CD4-positive, alpha-beta T cell treated with Interleukin-4 for 1 hour (primary cell): ENCODE results near the gene HCN4.
"Not testable (repeated sequence)": the region's sequence is repeated elsewhere in the genome, so short reads cannot be mapped to it uniquely, and the experiment has no call there.

Experiments
- DNase-seq, 2 donors: peaks; one replicate each; pipeline ENCODE4 v3.0.0-alpha.2; 2020 to 2022

HCN4 gene

DNA sequence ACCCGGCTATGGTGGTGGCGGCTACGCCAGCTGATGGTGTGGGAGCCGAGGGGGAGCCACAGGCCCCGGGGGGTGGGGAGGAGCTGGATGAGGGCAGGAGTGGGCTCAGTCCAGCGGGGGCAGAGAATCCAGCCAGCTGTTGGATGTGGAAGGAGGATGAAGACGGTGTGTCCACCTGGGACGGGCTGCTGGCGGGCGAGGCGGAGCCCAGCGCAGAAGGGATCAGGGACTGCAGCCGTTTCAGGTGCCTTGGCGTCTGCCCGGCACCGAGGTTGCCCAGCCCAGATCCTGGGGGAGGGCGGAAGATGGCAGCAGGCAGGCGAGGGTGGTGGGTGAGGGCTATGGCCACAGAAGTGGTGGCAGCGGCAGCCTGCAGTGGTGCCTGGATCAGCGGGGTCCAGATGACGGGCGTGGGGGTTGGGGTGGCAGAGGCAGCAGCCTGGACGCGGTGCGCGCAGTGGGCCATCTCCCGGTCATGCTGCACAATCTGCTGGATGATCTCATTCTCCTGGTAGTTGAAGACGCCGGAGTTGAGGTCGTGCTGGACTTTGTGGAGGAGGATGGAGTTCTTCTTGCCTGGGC is 45.3 kb downstream of the HCN4 start:
- no peak for DNase-seq

DNA sequence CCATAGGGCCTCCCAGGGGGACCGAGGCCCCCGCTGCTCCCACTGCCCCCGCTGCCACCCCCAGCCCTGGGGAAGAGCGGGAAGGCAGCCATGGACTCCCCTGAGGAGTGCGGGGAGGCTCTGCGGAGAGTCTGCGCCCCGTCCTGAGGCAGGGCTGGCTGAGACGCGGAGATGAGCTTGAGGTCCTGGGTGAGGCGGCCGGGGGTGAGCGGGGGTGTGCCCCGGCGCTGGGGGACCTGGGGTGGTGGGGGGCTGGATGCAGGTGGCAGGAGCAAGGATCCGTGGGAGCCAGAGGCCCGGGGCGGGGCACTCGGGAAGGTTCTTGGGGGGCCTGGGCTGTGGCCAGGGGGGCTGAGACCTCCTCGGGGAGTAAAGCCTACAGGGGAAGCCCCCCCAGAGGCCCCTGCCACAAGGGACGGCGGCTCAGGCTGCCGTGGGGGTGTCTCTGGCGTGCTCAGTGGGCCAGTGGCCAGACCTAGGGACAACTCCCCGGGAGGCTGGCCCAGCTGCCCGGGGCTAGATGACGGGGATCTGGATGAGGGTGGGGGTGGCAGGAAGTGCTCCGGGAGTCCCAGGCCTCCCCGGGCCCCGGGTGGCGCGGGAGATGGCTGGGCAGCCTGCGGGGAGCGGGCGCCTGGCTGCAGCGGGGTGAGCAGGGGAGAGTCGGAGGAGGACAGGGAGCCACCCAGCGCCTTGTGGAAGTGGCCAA is 45.9 kb downstream of the HCN4 start:
- no peak for DNase-seq

DNA sequence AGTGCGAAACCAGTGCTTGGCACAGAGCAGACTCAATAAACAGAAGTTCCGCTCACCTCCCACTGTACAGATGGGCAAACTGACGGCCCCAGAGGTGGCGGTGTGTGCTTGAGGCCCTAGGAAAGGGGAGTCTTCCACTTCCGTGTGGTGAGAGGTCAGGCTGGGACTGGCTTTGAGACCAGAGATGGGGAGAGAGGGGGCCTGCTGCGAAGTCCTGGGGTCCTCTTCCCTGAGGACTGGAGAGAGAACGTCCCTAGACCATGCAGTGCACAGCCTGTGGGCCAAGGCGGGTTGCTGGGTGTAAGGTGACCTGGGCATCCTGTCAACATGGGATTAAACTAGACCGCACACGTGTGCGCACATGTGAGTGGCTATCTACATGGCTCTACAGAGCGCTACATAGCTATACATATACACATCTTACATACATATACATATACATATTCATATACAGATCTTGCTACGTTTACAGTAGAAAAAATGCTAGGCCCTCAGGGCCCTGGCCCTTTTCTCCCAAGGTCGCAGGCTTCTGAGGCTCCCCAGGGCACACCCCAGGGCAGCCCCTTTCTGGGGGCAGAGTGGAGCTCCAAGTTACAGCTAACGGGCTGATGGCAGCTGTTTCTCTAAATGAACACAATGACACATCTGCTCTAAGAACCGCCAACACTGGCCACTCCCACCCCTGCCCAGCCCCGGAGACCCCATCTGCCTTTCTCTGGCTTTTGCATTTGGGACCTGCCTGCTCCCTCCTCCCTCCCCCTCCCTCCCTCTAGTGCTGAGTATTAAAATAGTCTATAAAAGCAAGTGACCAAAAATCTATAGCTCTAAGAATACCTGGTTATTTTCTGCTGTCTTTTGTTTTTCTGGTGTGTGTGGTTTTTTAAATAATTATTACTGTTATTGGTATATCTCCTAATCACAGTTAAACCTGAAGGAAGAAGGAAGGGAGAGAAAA is 47.0 kb downstream of the HCN4 start:
- DNase-seq, result no peak

DNA sequence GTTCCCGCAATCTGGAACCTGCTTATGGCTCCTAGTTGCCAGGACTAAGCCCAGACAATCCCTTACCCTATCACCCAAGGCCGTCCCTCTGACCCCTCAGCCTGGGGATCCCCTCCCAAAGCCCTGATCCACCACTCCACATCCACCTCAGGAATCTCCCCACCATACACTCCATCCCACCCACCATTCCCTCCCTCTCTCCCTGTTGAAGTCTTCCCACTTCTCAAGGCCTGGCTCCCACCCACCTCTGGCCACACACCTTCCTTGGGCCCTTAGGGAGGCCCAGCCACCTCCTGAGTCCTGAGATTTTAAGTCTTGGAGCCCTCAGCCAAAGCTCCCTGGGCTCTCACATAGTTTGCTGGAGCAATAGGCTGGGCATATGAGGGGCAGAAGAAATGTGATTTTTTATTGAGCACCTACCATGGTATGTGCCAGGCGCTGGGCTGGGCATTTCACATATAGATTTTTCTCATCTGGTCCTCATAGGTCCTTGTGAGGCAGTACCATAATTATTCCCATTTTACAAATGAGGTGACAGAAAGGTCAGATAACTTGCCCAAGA is 48.1 kb downstream of the HCN4 start:
- DNase-seq, result no peak

DNA sequence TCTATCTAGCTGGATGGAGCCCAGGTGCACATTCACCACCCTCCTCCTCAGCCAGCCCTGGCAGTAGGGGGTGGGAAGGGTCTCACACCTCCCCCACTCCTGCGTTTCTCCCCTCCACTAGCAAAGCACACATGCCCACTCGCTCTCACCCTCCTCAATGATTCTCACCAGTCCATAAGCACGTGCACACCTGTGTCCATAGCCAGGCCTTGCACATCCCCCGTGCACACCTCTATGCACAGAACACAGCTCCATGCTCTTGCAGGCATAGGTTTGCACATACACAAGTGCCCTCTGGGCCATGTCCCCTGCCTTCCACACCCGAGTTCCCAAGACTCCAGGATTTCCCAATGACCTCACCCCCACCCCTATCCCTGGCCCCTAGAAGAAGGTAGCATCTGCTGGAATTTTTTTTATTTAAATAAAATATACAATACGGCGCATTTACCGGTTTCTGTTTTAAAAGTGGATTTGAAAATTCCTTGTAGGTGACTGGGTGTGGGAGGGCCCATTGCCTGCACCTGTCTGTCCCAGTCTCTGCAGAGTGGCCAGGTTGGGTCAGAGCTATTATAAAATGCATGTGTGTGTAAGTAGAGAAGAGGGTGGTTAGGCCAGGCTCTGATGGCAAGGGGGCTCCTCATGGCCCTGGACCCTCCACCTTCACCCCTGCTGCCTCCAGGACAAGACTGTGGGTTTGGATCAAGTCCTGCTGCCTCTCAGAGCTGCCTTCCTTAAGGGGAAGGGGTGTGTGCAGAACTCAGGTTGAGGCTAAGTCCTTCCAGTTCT is 49.1 kb downstream of the HCN4 start:
- no peak for DNase-seq

DNA sequence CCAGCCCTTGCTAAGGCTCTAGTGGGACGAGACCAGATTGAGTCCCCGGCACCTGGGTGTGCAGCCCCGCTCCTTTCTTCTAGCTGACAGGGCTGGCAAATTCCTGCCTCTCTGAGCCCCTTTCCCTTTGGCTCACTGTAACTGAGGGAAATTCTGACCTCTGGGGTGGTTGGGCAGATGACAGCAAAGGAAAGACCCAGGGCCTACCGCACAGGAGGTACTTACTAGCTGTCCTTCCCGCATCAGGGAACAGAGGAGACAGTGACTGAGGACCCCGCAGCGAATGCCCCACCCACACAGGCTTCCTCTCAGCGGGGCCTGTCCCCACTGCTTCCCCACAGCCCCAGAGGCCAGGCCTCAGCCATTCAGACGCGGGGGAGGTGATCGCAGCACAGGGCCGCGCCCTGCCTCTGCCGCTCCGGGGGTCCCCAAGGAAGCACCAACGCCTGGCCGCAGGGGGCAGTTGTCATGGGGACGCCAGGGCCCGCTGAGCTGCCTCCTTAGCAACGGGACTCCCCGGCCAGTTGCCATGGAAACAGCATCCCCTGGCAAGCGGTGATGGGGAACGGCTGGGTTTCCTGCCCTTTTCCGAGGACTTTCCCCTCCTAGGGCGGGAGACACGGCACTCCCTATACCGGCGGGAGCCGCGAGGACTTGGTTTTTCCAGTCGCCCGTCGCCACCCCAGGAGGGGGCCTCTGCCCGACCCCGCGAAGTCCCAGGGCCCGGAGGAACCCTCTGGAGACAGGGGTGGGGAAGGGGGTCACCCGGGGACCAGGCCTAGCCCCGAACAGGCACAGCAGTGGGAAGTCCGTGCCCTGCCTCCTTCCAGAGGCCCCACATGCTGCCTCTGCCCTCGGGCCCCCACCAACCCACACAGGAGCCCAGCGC is 50.1 kb downstream of the HCN4 start:
- peak in 1 of 2 donors; percentile 65 for DNase-seq

DNA sequence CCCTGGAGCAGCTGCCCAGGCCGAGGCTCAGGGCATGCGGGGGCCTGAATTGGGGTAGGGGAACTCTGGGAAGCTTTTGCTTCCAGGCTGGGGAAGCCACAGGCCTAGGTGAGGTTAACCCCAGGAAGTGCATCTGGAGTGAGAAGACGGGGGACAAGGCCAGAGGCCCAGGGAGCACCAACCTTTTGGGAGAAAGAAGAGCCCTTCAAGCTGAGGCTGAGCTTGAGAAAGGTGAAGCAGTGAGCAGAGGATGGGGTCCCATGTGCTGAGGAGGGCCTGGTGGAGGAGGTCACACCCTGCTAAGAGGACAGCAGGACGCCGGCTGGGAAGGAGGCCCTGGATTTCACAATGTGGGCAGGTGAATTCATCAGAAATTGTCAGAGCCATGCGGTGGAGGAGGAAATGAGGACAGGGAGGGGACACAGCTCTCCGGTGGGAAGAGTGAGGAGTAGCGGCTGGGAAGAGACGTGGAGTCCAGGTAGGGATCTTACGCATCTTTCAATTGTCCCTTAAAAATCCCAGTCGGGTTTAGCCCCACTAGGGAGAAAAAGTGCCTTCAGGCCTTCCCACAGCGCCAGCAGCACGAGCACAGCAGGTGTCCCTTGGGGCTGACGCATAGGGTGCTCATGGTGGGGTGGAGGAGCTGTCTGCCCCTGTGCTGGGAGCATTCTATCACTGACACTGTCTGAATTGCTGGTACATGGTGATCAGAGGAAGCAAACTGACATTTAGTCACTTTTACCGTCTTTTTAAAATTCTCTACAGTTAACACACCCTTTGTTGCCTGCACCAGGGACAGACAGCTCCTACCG is 50.9 kb downstream of the HCN4 start:
- peak in 1 of 2 donors; percentile 8 for DNase-seq

DNA sequence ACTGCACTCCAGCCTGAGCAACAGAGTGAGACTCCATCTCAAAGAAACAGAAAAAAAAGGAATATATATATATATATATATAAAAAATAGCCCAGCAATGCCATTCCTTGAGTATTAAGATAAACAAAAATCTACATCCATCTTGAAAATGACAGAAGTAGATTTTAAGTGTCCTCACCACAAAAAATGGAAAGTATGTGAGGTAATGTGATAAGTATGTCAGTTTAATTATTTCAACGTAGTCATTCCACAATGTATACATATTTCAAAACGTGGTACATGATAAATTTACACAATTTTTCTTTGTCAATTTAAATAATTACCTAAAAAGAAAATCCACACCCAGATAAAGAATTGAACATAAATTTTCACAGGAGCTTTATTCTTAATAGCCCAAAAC is 54.9 kb downstream of the HCN4 start:
- DNase-seq, result no peak

DNA sequence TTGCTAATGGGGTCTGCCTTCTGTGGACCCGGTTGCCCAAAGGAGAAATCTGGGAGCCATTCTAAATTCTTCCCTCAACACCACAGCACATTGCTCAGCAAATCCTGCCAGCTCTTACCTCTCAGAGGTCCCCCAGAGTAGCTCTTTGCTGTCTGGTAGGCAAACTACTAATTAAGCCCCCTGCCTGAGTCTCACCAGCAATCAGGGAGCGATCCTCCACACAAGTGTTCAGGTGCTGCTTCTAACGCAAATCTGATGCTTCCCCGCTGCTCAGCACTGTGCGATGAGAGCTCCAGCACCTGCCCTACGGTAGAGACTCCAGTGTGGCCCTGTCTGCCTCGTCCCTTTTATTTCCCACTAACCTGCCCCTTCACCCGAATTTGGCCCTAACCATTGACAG is 60.5 kb downstream of the HCN4 start:
- DNase-seq, result no peak

DNA sequence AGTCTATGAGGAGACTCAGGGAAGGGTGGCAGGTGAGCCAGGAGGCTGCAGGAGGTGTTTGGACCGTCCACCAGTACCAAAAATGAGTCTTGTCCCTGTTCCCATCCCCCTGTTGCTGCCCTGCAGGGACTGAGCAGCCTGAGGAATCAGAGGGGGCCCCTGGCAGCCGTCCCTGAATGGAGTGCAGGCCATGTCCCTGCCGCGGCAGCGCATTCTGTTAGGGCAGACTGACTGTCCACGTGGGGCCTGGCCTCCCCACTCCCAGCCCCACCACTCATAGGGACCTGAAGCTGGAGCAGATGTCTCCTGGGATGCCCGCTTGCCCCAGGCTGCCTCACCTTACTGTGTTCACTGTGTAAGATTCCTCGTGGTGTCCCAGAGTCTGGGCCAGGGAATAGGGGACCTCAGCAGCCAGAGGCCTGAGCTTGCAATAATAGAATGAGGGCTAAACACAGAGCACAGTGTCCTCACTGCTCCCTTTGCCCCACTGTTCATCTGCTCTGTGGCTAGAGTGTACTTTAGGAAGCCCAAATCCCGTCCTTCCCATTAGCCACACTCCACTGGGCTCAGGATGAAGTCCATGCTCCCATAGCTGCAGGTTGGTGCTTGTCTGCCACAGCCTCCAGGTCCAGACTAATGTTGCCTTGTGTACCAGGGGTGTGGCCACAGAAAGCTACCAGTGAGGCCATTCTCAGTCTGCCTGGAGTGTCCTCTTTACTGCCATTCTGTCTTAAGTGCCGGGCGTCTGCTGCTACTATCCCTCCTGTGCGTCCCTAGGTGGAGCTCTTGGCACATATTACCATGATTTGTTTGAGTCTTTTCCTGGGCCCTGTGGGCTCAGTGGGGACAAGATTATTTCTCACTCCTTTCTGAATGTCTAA is 63.2 kb downstream of the HCN4 start:
- DNase-seq, result peak; percentile 35 to 37

DNA sequence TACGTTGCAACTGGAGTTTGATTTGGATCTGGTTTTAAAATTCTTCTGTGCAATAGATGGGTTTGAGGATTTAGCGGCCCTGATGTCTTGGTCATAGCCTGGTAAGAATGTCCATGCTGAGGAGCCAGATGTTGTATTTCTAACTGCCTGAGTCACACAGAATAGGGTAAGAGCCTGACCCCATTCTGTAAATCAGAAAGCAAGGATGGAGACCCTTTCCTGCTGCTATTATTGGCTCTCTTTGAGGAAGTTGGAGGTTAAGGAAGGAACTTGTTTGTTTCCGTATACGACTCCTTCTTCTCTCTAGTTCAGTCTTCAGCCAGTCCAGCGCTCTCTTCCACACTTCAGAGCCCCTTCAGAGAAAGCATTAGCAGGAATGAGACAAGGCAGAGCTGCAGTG is 65.1 kb downstream of the HCN4 start:
- DNase-seq, result no peak

DNA sequence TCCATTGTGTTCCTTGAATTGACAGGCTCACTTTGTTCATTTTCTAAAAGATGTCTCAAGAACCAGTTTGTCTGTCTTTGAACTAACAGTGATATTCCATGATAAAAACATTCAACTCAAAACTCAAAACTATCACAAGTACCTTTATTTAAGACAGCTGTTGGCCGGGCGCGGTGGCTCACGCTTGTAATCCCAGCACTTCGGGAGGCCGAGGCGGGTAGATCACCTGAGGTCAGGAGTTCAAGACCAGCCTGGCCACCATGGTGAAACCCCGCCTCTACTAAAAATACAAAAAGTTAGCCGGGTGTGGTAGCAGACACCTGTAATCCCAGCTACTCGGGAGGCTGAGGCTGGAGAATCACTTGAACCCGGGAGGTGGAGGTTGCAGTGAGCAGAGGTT is 68.5 kb downstream of the HCN4 start:
- DNase-seq, result not testable (repeated sequence)

DNA sequence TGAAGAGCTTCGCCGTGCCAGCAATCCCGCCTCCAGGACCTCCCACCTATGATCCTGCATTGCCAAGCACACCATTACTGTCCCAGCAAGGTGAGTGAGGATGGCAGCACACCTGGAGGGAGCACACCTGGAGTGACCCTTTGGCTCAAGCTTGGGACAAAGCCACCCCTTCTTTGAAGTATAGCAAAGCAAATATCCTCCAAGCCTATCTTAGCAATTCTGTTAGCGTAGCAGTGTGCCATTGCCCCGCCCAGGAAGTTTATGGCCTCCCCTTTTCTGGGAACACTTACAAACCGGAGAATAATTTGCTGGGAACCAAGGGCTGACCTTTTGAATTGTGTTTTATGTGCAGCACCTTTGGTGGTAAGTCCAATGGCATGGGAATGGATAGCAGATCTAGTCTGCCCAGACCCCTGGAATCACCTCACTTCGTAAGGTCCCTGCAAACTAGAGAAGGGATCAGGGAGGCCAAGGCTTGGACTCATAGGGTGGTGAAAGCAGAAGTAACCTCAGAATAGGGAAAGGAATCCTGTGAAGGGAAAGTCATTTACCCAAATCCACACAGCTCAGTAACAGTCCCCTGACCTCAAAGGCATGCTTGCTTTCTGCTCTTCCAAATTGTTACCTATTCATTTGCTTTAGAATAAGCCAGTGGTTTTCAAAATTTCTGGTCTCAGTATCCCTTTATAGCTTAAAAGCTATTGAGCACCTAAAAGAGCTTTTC is 70.1 kb downstream of the HCN4 start:
- no peak for DNase-seq

DNA sequence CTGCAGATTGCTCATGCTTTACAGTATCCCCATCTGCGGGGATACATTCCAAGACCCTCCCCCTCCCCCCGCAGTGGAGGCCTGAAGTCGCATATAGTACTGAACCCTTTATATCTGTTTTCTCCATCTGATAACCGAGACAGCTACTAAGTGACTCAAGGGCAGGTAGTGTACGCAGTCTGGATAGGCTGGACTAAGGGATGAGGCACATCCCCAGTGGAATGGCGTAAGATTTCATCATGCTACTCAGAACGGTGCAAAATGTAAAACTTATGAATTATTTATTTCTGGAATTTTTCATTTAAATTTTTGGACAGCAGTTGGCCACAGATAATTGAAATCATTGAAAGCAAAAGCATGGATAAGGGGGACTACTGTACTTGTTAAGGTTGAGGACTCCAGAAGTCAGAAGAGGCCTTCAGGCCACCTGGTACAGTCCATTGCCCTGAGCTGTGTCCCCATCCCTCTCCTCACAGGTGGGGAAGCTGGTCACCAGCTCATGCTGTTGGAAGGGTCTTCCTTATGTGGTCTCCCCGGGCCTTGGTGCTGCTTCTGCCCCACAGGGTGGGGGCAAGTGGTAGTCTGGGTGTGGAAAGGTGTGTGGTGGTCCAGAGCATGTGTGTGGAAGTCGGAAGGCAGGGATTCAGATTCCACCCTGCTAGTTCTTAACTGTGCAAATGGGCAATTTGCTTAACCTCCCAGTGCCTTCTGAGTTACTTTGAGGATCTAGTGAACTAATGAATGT is 72.0 kb downstream of the HCN4 start:
- no peak for DNase-seq

DNA sequence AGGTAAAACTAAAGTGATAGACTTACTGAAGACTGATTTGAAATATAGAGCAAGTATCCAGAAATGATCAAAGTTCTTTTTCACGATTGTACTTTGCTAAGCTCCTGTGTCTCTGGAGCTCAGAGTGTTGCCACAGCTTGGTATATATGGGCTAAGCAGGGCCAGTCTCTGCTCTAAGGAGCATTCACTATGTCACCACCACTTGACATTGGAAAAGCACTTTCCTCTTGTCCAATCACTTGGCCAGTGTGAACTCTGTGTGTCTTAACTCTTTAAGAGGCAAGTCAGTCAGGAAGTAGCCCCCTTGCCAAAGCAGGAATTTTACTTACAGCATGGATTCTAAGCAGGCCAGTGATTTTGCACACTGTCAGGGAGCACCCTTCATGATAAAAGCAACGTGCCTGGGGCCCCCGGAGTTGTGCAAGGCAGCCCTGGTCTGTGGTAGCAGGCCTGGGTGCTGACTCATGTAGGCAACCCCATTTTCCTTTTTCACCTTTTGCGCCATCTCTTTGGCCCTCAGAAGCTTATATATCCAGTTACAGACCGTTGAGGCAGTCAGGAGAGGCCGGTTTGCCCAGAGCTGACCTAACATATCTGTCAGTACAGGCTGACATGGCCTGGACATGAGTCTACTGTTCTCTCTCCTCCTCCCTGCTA is 73.0 kb downstream of the HCN4 start:
- DNase-seq, result peak in 1 of 2 donors; percentile 43

DNA sequence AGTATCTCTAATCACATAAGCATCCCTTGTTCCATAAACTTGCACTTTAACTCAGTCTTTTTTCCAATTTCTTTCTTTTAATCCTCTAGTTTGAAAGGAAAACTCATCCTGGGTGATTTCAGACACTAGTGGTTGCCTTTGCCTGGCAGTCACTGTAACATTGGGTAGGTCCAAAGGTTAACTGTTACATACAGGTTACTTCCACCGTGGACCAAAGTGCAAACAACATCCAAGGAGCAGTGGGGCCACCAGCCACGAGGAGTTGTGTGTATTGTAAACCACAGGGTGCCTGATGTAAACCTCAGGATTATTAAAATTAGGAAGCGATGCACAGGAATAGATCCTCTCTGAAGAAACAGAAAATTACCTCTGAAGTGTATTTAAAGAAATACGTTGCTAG is 75.0 kb downstream of the HCN4 start:
- no peak for DNase-seq

DNA sequence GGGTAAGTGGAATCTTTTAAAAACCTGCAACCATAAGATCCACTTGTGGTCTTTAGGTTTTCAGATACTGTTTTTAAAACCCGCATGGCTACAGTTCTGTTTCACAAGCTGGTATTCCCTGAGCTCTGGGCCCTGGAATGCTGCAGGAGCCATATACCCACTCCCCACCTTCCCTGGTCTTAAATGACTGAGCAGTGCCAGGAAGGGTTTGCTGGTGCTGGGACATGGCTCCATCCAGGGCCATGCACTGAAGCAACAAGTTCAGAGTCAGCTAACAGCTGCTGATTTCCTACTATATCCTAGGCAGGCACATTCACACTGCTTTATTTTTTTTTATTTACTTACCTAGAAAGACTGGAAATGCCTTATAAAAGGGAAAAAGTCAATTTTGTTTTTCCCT is 77.3 kb downstream of the HCN4 start:
- DNase-seq, result no peak

DNA sequence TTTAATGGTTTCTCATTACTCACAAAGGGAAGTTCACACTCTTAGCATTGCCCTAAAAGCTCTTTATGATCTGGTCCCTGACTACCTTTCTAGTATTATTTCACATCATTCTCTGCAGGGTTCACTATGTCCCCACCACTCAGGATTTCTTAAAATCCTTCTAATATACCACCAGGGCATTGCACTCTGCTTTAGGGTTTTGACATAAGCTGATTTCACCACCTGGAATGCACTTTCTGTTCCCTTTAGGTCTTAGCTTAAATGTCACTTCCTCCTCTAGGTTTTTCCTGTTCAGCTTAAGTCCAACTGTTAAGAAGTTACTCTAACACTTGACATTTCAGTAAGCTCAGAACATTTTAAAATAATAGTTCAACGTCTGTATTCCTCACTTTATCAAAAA is 81.7 kb downstream of the HCN4 start:
- no peak for DNase-seq
